IPS-15b (cell line): Measurements from ENCODE around the gene HHLA2.

ENCODE experiments used
- H3K27me3 ChIP-seq: one replicate; pipeline ENCODE4 v1.6.1; 2013; ENCODE audit warnings: low read length; ENCODE audit not compliant: control insufficient read depth, insufficient read depth
- H3K36me3 ChIP-seq: one replicate; pipeline ENCODE4 v1.6.1; 2013; ENCODE audit warnings: low read length; ENCODE audit not compliant: control insufficient read depth, insufficient read depth
- H3K4me1 ChIP-seq: one replicate; pipeline ENCODE4 v1.6.1; 2013; ENCODE audit warnings: mild to moderate bottlenecking, low read length; ENCODE audit not compliant: control insufficient read depth, insufficient read depth
- H3K4me3 ChIP-seq: one replicate; pipeline ENCODE4 v1.5.1; 2013; ENCODE audit warnings: low read depth, low read length
- H3K9ac ChIP-seq: one replicate; pipeline ENCODE4 v1.6.1; 2013; ENCODE audit warnings: low read depth, mild to moderate bottlenecking, low read length
- H3K9me3 ChIP-seq: one replicate; pipeline ENCODE4 v1.6.1; 2013; ENCODE audit warnings: mild to moderate bottlenecking, low read length; ENCODE audit not compliant: control insufficient read depth, insufficient read depth

Gene HHLA2

DNA sequence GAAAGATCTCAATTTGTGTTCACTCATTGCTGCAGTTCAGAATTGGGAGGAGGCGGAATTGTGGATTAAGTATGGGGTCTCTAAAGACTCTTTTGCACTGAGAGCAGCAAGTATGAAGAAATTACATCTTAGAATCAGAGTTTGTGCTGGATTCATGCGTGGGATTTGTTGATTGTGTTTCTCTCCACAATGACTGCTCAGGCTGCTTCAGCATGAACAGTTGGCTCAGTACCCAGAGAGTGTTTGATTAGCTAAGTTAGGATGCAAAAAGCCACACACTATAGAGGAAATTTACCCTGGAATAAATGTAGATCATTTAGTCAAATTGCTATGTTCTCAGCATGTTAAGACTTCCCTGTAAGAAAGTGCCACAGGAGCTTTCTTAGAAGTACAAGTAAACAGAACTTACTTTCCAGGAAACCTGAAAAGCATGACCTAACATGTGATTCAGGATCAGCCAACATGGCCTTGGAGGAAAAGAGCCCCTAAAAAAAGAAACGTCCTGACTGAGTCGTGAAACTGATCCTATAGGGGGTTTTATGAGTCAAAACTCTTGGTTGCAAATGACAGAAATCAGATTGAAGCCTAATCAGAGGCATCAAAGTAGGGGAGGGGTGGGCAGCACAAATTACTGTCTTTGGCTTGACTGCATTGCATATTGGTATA lies 32.6 kb downstream of the HHLA2 start:
- Histone ChIP-seq H3K4me3 (no peak overlapping the region), H3K27me3 (no peaks in the 10 kb centered on the region), H3K36me3 (no peaks in the 10 kb centered on the region), H3K4me1 (no peaks in the 10 kb centered on the region), H3K9ac (no peak overlapping the region), H3K9me3 (no peaks in the 10 kb centered on the region)

DNA sequence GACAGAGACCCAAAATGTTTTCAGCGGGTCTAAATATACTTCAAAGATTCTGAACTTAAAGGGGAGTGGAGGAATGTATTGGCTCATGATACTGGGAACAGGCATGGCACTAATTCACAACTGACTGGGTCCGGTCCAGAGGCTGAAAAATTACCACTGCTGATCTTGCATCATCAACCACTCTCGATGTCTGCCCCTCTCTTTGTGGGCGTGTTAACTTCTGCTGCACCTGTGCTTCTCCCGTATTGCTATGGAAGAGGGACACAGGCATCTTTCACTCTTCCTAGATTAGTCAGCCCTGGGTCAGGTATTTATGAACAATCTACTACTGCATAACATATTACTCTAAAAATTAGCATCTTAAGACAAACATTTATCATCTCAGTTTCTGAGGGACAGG lies 33.2 kb downstream of the HHLA2 start:
- no peaks in the 10 kb centered on the region for H3K4me1 ChIP-seq
- H3K4me3 ChIP-seq: no peak overlapping the region
- H3K9me3 ChIP-seq: no peaks in the 10 kb centered on the region
- no peaks in the 10 kb centered on the region for H3K36me3 ChIP-seq
- no peak overlapping the region for H3K9ac ChIP-seq
- no peaks in the 10 kb centered on the region for H3K27me3 ChIP-seq

DNA sequence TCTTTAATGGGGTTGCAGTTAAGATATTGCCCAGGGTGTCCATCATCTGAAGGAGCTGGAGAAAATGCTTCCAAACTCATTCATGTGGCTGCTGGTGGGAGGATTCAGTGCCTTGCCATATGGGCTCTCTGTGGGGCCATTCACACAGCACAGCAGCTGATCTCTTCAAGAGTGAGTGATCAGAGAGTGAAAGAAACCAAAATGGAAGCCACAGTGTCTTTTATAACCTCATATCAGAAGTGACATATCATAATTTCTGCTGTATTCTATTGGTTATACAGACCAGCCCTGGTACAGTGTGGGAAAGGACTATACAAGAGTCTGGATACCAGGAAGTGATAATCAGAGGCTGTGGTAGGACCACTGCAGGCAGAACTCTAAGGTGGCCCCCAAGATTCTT lies 33.6 kb downstream of the HHLA2 start:
- no peaks in the 10 kb centered on the region for H3K4me1 ChIP-seq
- H3K27me3 ChIP-seq: no peaks in the 10 kb centered on the region
- no peaks in the 10 kb centered on the region for H3K36me3 ChIP-seq
- H3K9me3 ChIP-seq: no peaks in the 10 kb centered on the region
- no peak overlapping the region for H3K9ac ChIP-seq
- H3K4me3 ChIP-seq: no peak overlapping the region

DNA sequence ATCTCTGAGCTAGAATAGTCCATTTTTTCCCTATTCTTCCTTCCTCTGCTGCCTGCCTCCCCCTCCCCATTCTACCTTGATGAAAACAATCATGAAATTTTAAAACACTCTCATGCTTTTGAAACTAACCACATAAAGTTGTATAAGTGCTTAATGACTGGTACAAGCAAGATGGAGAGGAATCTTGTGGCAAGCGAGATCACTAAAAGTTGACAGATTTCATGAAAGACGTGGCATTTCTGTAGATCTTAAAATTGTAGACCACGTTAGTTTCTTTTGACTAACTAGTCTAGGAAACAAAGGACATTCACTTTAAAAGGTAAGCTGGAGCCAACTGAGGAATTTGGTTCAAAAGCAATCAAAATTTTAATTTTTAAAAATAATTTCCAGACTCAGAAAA lies 35.4 kb downstream of the HHLA2 start:
- Histone ChIP-seq H3K36me3 (no peaks in the 10 kb centered on the region), H3K27me3 (no peaks in the 10 kb centered on the region), H3K9ac (no peak overlapping the region), H3K4me1 (no peaks in the 10 kb centered on the region), H3K4me3 (no peak overlapping the region), H3K9me3 (no peaks in the 10 kb centered on the region)

DNA sequence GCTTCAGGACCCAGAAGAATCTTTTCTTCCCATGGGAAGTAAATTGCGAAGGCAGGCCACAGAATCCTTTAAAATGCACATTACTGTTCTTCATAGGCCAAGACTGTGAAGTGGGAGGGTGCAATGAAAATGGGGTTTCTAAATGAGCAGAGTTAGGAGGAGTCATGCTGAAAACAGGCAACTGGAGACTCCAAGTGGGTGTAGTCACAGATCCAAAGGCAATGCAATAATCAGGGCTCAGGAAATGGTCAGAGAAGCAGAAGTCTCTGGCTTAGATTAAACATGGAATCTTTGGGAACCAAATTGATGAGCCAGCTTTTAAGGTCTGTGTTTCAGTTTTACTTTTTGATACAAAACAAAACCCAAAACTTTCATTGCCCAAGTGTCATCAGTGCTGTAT lies 37.6 kb downstream of the HHLA2 start:
- H3K27me3 ChIP-seq: no peaks in the 10 kb centered on the region
- H3K9ac ChIP-seq: no peak overlapping the region
- no peaks in the 10 kb centered on the region for H3K36me3 ChIP-seq
- no peaks in the 10 kb centered on the region for H3K4me1 ChIP-seq
- H3K9me3 ChIP-seq: no peaks in the 10 kb centered on the region
- no peak overlapping the region for H3K4me3 ChIP-seq

DNA sequence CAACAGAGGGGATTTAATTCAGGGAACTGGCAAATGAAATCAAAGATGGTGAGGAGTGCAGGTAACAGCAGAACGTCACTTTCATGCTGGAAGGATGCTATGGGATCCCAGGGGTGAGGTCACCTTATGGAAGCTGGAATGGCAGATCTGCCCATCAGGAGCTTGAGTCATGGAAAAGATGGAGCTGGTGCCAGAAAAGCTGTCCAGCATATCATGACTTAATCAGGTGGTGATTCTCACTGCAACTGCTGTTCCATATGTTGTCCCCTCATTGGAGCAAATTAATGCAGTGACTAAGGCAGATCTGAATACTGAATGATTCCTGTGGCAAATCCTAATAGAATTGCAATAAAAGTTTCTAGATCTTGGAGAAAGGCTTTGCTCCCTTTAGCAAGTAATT lies 38.4 kb downstream of the HHLA2 start:
- Histone ChIP-seq H3K4me1 (no peaks in the 10 kb centered on the region), H3K9ac (no peak overlapping the region), H3K27me3 (no peaks in the 10 kb centered on the region), H3K9me3 (no peaks in the 10 kb centered on the region), H3K36me3 (no peaks in the 10 kb centered on the region), H3K4me3 (no peak overlapping the region)

DNA sequence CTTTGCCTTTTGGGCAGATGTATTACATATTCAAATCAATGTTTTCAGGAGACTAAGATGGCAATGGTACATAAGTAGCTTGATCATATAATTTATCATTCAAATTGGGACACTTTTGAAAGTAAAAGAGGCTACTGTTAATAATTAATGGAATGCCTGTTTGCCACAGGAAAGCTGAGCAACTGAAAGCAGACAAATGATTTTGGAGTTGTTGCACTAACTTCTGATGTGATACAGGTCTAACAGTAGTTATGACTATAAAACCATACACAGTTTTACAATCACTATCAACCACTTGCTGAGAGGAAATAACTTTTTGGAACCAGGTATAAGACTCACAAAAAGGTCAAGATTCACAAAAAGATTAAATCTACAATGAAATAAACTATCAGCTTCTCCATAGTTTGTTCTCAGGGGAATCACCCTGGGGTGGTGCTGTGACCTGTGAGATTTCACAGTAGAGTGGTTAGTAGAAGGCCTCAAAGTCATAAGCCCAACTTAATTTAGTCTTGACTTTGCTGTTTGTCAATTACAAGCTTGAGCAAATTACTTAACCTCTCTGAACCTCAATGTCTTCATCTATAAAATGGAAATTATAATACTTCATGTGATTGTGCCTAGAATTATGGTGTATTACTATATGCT lies 42.7 kb downstream of the HHLA2 start:
- H3K27me3 ChIP-seq: no peaks in the 10 kb centered on the region
- no peaks in the 10 kb centered on the region for H3K4me1 ChIP-seq
- H3K36me3 ChIP-seq: no peaks in the 10 kb centered on the region
- no peaks in the 10 kb centered on the region for H3K9me3 ChIP-seq
- H3K4me3 ChIP-seq: no peak overlapping the region
- H3K9ac ChIP-seq: no peak overlapping the region

DNA sequence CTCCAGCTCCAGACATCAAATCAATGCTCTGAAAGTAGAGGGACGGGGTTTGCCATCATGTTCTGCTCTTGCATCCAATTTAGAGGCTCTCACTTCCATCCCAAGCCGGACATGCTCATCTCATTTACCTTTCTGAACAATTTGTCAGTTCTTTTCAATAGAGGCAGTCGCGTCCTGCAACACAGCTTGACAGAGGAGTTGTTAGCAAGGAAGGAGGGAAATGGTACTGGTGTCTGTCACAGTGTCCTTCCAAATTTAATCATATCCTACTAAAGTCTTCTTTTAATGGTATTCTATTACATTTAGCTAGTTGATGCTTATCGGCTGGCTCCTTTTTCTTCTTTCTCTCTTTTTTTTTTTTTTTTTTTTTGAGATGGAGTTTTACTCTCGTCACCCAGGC lies 45.6 kb downstream of the HHLA2 start:
- Histone ChIP-seq H3K9ac (no peak overlapping the region), H3K36me3 (no peaks in the 10 kb centered on the region), H3K9me3 (no peaks in the 10 kb centered on the region), H3K4me1 (no peaks in the 10 kb centered on the region), H3K27me3 (no peaks in the 10 kb centered on the region), H3K4me3 (no peak overlapping the region)

DNA sequence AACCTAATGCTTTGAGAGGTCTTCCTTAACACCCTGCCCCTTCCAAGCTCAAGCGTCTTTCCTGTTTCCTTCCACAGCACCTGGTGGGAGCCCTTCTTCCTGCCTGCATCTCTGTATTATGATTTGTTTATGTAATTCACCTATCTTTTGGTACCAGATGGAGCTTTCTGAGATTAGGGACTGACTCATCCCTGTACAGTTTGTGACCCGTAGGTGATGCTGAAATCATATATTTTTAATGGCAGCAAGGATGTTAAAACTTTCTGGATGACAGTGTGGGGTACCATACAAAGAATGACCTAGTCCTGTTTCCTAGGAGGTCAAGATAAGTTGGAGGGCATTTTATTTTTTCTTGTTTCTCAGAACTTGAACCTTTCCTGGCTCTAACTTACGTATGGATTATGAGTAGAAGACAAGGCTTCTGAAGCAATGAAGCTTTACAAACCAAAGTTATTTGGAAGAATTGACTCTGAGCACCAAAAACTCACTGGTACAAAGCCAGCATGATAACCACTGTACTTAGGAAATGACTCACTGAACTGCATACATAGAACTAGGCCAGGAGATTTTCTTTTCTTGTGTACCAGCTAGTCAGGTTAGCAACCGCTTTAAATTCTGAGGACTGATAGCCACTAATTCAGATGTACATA lies 46.6 kb downstream of the HHLA2 start:
- H3K4me1 ChIP-seq: no peaks in the 10 kb centered on the region
- H3K36me3 ChIP-seq: no peaks in the 10 kb centered on the region
- H3K27me3 ChIP-seq: no peaks in the 10 kb centered on the region
- H3K9ac ChIP-seq: no peak overlapping the region
- H3K4me3 ChIP-seq: no peak overlapping the region
- H3K9me3 ChIP-seq: no peaks in the 10 kb centered on the region

DNA sequence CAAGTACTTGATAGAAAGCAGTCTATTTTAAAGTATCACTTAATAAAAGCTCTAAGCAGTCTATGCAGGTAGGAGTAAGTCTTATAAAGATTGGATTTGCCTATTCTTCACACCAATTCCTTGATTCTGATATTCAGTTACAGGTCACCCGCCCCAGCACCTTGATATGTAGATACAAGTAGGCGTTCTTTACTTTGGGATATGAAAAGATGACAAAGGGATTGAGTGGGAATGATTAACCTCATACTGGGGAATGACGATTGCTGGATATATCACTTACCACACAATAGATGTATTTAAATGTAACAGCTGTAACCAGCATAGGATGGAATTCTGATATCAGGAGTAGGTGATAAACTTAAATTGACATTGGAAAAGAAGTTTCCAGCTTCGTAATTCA lies 47.1 kb downstream of the HHLA2 start:
- no peaks in the 10 kb centered on the region for H3K27me3 ChIP-seq
- no peak overlapping the region for H3K9ac ChIP-seq
- H3K4me1 ChIP-seq: no peaks in the 10 kb centered on the region

DNA sequence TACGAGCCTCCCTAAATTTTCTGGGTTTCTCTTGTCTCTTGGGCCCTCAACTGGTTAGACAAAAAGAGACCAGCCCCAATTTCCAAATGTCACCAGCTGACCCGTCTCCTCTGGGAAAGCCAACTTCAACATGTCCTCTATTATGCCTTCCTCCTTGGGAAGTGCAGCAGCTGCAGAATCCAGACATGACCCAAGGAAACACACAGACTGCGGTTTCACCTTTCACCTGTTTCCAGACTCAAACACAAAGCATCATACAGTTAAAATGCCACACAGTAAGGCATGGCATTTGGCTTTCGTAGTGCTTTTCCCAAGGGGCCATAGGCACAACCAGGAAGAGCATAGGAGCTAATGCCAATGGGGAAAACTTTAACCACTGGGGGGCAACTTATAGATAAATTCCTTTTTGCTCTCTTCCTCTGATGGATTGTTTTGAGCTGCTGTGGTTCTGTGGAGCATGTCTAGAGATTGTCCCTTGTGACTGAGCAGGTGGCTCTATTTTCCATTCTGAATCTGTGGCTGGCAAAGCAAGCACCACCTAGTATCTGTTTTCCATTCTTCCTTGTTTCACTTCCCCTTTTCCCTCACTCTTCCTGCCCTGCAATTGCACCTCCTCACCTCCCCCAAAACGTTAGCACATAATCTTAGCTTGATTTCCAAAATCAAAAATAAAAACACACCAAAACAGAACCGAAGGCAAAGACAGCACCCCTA lies 49.3 kb downstream of the HHLA2 start:
- no peak overlapping the region for H3K4me3 ChIP-seq
- H3K9ac ChIP-seq: no peak overlapping the region
- H3K9me3 ChIP-seq: no peaks in the 10 kb centered on the region
- no peaks in the 10 kb centered on the region for H3K27me3 ChIP-seq
- no peaks in the 10 kb centered on the region for H3K36me3 ChIP-seq
- H3K4me1 ChIP-seq: no peaks in the 10 kb centered on the region

More for the DNA sequence above, 47.1 kb downstream of the HHLA2 start:
- Histone ChIP-seq H3K9me3 (no peaks in the 10 kb centered on the region), H3K4me3 (no peak overlapping the region), H3K36me3 (no peaks in the 10 kb centered on the region)
